ENCODE results near the gene IGSF5.
"Not testable (repeated sequence)": the region's sequence is repeated elsewhere in the genome, so short reads cannot be mapped to it uniquely, and the experiment has no call there.

Gene IGSF5

DNA sequence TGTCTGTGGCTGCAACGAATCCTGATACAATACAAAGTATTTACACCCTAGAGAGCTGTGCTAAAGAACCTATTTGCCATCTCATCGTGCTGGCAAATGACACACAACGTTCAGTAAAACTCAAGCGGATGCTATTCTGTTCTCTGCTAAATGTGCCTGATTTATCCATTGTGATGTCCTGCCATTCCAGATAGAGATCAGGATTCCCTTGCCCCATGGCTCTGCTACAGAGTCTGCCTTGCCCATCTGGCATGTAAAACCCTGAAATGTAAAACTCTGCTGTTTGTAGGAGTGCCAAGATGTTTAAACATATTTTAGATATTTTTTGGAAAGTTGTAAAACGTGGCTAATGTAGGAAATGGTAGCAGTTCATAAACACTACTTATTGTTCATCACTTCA, 20.0 kb upstream of the IGSF5 start:
- H3K9me3 ChIP-seq (ENCODE audit: control insufficient read depth, insufficient read depth, low read length): no peaks in the 10 kb centered on the region
- H3K9ac ChIP-seq (ENCODE audit: low read depth, low read length): no peak overlapping the region
- no peaks in the 10 kb centered on the region for H3K36me3 ChIP-seq (ENCODE audit: insufficient read depth, low read length)
- no peaks in the 10 kb centered on the region for H3K4me1 ChIP-seq (ENCODE audit: insufficient read depth, low read length)

DNA sequence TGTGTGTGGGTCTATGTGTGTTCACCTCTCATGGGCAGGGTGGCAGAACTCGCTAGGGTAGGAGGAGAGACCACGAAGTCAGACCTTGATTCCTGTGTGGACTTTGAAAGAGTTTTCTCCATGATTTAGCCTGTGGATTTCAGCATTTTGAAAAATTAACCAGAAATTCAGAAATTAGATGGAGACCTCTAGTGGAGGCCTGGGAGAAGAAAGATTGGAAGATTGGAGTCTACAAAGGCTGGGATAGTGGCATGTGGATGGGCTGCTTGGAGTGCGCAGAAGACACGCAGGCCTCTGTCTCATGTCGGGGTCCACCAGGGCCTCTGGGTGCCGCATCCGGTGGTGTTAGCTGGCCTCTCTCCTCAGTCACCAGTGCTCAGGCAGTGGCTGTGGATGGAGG, 18.9 kb upstream of the IGSF5 start:
- Histone ChIP-seq H3K9me3 (ENCODE audit: control insufficient read depth, insufficient read depth, low read length) (no peaks in the 10 kb centered on the region), H3K4me1 (ENCODE audit: insufficient read depth, low read length) (no peaks in the 10 kb centered on the region), H3K36me3 (ENCODE audit: insufficient read depth, low read length) (no peaks in the 10 kb centered on the region), H3K9ac (ENCODE audit: low read depth, low read length) (no peak overlapping the region)

DNA sequence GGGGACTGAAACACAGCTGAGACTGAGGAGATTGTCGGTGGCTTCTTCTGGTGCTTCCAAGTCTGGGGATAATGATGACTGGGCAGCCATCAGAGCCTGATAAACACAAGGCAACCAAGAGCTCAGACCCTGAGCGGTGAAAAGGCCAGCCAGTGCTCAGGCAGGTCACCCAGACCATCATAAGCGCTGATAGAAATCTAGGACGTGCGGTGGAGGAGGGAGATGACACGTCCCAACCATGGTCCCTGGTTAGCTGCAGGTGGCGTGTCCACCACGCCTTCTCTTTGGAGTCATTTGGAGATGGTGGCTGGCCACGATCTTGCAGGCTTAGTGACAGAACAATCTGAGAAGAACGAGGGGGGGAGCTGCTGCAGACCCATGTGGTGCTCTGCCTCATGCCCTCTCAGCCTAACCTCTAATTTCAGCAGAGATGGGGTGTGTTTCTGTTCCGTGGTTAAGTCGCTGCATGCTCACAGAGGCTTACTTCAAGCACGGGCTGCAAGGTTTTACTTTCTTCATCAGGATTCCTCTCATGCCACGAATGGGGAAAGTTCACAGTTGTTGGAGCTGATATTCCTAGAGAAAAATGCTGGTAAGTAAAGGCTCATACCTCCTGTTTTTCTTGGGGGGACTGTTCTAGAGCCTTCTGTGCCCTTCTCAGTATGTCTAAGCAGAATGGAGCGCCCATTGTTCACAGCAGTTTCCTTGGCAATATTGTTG, 17.4 kb upstream of the IGSF5 start:
- H3K9ac ChIP-seq (ENCODE audit: low read depth, low read length): no peak overlapping the region
- no peaks in the 10 kb centered on the region for H3K36me3 ChIP-seq (ENCODE audit: insufficient read depth, low read length)
- H3K4me1 ChIP-seq (ENCODE audit: insufficient read depth, low read length): no peaks in the 10 kb centered on the region
- no peaks in the 10 kb centered on the region for H3K9me3 ChIP-seq (ENCODE audit: control insufficient read depth, insufficient read depth, low read length)

DNA sequence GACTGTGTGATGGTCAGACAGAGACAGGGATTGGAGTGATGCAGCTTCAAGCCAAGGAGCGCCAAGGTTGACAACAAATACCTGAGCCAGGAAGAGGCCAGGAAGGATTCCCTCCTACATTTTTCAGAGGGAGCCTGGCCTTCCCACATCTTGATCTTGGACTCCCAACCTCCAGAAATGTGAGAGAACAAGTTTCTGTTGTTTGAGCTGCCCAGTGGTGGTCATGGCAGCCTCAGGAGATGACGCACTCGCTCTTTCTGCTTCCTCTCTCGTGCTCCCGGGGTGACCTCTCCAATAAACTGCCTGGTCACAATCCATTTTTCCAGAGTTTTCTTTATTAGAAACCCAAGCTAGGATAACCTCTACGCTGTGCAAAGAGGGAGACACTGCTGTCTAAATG, 16.6 kb upstream of the IGSF5 start:
- no peaks in the 10 kb centered on the region for H3K9me3 ChIP-seq (ENCODE audit: control insufficient read depth, insufficient read depth, low read length)
- H3K9ac ChIP-seq (ENCODE audit: low read depth, low read length): no peak overlapping the region
- no peaks in the 10 kb centered on the region for H3K36me3 ChIP-seq (ENCODE audit: insufficient read depth, low read length)
- H3K4me1 ChIP-seq (ENCODE audit: insufficient read depth, low read length): no peaks in the 10 kb centered on the region

DNA sequence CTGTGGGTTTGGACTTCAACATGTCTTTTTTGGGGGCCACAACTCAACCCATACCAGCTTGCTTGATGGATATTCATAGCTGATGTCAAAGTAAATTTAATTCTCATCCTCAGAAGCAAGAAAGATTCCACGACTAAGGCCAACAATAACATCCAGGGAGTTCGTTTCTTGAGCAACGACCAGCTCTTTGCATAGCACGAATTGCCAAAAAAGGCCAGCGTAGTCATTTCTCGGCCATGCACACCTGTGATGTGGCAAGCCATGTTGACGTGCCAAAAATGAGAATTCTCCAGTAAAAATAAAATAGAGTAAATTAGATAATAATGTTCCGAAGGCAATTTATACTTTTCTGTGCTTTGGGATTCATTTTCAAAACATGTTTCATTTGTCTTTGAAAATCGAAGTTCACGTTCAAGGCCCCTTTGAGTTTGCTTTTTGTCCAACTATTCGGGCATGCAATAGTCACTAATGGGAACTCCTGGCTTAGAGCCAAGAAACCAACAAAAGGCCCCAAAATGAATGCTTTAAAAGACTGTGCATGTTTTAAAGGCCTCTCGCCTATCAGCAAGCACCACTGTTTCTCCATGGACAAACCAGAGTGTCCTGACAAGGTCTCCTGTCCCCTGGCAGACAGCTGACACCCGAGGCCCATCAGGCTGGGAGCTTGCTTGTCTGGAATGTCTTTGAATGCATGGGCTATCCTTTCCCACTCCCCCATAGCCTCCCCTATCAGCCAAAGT, 14.4 kb upstream of the IGSF5 start:
- Histone ChIP-seq H3K9ac (ENCODE audit: low read depth, low read length) (no peak overlapping the region), H3K9me3 (ENCODE audit: control insufficient read depth, insufficient read depth, low read length) (no peaks in the 10 kb centered on the region), H3K4me1 (ENCODE audit: insufficient read depth, low read length) (no peaks in the 10 kb centered on the region), H3K36me3 (ENCODE audit: insufficient read depth, low read length) (no peaks in the 10 kb centered on the region)

DNA sequence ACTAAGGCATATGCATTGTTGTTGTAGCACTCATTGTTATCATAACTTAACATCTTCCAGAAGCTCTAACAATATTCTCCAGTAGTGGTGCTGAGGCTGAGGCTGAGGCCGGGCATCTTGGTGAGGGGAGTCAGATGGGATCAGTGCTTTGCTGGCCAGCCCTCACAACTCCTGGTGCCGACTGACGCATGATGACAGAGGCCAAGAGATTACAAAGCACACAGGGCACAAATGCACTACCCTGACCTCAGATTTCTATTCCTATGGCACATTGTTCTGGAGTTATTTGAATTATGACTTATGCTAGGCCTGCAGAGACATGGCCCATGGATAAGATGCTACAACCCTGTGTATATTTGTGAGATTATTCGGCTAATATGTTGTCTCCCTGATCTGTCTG, 8.3 kb upstream of the IGSF5 start:
- Histone ChIP-seq H3K4me1 (ENCODE audit: insufficient read depth, low read length) (no peaks in the 10 kb centered on the region), H3K36me3 (ENCODE audit: insufficient read depth, low read length) (no peaks in the 10 kb centered on the region), H3K9me3 (ENCODE audit: control insufficient read depth, insufficient read depth, low read length) (no peaks in the 10 kb centered on the region), H3K9ac (ENCODE audit: low read depth, low read length) (no peak overlapping the region)

DNA sequence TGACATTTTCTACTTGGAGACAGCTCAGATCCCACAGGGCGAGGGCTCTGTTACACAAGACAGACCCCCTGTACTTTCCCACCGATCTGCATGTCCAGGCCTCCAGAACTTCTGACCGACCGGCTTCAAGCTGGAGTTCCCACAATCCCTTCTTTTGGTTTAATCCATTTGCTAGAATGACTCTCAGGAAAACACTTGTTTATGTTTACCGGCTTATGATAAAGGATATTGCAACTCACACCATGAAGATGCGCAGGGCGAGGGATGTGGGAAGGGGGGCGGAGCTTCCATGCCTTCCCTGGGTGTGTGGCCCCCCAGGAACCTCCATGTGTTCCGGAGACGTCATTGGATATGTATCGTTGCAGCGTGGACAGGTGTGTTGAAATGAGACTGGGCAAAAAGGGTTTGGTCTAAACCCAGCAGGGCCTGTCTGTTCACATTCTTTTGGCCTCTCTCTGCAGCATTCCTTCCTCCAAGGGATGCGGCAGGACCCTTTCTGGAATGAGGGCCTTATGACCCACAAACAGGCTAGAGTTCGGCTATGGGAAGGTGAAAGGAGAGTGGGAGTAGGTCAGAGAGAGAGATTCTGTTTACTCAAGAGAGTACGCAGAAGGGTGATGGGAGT, 7.5 kb upstream of the IGSF5 start:
- no peaks in the 10 kb centered on the region for H3K4me1 ChIP-seq (ENCODE audit: insufficient read depth, low read length)
- H3K9me3 ChIP-seq (ENCODE audit: control insufficient read depth, insufficient read depth, low read length): no peaks in the 10 kb centered on the region
- H3K36me3 ChIP-seq (ENCODE audit: insufficient read depth, low read length): no peaks in the 10 kb centered on the region
- H3K9ac ChIP-seq (ENCODE audit: low read depth, low read length): no peak overlapping the region; the same call in 1 of the 2 replicates

DNA sequence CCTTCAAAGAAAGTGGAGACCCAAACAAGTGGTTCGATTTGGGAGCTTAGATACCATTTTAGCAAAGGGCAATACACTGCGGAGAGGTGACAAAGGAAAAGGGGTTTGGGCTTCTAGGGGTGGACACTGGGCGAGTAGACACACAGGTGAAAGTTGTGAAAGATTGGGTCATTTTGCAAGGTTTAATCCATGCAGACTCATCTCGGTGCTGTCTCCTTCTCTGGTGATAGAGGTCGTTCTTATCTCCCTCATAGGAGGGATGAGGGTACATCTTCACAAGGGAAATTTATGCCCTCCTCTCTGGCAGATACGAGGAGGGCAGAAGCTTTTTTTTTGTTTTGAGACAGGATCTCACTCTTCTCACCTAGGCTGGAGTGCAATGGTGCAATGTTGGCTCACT, 6.4 kb upstream of the IGSF5 start:
- Histone ChIP-seq H3K36me3 (ENCODE audit: insufficient read depth, low read length) (no peaks in the 10 kb centered on the region), H3K4me1 (ENCODE audit: insufficient read depth, low read length) (no peaks in the 10 kb centered on the region), H3K9ac (ENCODE audit: low read depth, low read length) (no peak overlapping the region), H3K9me3 (ENCODE audit: control insufficient read depth, insufficient read depth, low read length) (no peaks in the 10 kb centered on the region)

DNA sequence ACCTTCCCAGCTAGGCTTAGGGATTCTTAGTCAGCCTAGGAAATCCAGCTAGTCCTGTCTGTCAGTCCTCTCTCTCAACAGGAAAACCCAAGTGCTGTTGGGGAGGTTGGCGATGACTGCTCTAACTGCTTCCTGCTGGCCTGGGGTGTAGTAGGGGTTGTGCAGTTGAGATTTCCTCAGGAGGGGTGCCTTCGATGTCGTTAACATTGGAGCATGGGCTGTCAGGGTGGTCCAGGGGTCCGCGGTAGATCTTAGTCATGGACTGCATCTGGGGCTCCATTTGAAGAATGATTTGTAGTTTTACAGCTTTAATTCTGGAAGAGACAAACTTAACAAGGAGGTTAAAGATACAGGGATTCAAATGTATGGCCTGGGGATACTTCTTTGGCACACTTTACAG, 5.5 kb upstream of the IGSF5 start:
- not testable (repeated sequence) for H3K36me3 ChIP-seq (ENCODE audit: insufficient read depth, low read length); H3K4me1 ChIP-seq (ENCODE audit: insufficient read depth, low read length); H3K9me3 ChIP-seq (ENCODE audit: control insufficient read depth, insufficient read depth, low read length); H3K9ac ChIP-seq (ENCODE audit: low read depth, low read length)

DNA sequence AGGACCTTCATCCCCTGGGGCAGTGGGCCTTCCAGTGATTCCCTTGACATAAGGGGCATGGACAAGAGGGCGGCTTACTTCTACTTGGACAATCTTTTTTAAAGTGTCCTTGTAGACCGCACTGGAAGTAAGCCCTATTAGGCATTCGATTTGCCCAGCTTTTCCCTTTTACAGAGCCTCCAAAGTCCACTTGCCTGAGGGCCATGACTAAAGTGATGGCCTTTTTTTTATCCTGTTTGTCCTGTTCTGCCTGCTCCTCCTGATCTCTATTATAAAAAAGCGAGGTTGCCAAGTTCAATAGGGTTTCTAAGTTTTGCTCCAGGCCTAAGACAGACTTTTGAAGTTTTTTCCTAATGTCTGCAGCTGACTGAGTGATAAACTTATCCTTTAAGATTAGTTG, 2.4 kb upstream of the IGSF5 start:
- not testable (repeated sequence) for H3K36me3 ChIP-seq (ENCODE audit: insufficient read depth, low read length); H3K9ac ChIP-seq (ENCODE audit: low read depth, low read length); H3K4me1 ChIP-seq (ENCODE audit: insufficient read depth, low read length); H3K9me3 ChIP-seq (ENCODE audit: control insufficient read depth, insufficient read depth, low read length)

DNA sequence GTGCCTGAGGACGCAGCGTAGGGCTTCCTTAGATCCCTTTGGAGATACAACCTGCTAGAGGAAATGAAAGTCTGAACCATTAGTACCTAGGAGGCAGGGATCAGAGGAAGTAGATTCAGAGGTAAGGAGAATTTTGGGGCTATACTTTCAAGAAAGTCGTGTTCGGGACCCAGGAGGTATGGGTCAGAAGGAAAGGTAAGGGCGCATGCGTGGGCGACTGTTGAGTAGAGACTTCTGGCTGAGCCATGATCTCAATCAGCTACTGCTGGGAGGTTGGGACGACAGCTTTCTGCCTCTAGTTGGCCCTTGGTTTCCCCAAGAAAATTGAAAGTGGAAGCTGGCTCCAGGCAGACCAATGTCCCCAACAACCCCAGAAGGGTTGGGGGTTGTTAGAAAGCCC, 349 bp downstream of the IGSF5 start:
- not testable (repeated sequence) for H3K4me1 ChIP-seq (ENCODE audit: insufficient read depth, low read length); H3K36me3 ChIP-seq (ENCODE audit: insufficient read depth, low read length)

DNA sequence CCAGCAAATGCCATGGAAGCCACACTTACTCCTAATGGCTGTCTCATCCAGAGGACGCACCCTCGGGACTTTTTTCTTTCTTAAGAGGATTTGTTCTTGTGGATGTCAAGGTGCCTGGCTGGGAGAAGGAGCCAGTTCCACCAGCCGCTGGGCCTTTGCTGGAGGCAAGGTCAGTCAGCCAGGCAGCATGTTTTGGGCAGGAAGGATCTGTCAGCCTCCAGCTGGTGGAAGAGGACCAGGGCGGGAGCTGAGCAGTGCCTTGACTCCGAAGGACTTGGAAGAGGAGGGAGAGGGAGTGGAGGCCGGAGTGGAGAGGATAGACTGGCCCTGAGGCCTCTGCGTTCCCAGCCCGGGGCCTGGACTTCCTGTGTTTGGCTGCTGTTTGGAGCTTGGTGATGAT, 5.7 kb downstream of the IGSF5 start:
- H3K4me1 ChIP-seq (ENCODE audit: insufficient read depth, low read length): no peaks in the 10 kb centered on the region
- H3K9me3 ChIP-seq (ENCODE audit: control insufficient read depth, insufficient read depth, low read length): no peaks in the 10 kb centered on the region
- no peak overlapping the region for H3K9ac ChIP-seq (ENCODE audit: low read depth, low read length)
- no peaks in the 10 kb centered on the region for H3K36me3 ChIP-seq (ENCODE audit: insufficient read depth, low read length)

More for the DNA sequence above, 349 bp downstream of the IGSF5 start:
- not testable (repeated sequence) for H3K9ac ChIP-seq (ENCODE audit: low read depth, low read length); H3K9me3 ChIP-seq (ENCODE audit: control insufficient read depth, insufficient read depth, low read length)

DNA sequence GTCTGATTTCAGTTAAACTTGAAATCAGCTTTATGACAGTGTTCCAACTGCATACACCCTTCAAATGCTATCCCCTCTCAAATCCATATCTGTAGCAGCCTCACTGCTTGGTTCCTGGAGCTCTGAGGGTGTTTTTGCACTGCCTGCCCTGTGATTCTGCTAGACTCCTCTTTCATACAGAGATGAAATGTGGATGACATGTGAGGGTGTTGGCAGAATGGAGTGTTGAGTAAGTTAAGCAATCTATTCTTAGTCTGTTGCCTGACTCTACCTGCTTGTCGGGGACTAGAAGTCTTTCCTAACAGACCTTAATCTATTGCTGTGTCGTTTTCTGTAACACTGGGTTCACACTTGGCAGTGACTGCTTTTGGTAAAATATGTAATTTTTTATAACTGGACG, 9.8 kb downstream of the IGSF5 start:
- H3K9me3 ChIP-seq (ENCODE audit: control insufficient read depth, insufficient read depth, low read length): no peaks in the 10 kb centered on the region
- H3K36me3 ChIP-seq (ENCODE audit: insufficient read depth, low read length): no peaks in the 10 kb centered on the region
- no peaks in the 10 kb centered on the region for H3K4me1 ChIP-seq (ENCODE audit: insufficient read depth, low read length)
- H3K9ac ChIP-seq (ENCODE audit: low read depth, low read length): no peak overlapping the region

DNA sequence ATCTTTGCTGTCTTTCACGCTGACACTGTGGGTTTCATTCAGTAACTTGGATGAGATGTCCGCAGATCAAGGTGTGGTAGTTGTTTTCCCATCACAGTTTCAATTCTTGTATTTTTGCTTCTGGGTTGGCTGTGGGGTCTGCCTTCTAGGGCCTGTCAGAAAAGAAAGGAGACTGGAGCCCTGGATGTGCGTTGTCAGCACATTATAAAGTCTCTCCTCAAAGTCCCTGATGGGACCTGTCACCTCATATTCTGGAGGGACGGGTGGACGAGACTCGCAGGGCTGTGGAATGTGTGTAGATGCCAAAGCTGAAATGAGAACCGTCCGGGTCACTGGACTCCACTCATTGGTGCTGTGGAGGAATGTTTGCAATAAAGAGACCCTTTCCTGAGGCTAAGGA, 11.3 kb downstream of the IGSF5 start:
- Histone ChIP-seq H3K36me3 (ENCODE audit: insufficient read depth, low read length) (no peaks in the 10 kb centered on the region), H3K9me3 (ENCODE audit: control insufficient read depth, insufficient read depth, low read length) (no peaks in the 10 kb centered on the region), H3K9ac (ENCODE audit: low read depth, low read length) (no peak overlapping the region), H3K4me1 (ENCODE audit: insufficient read depth, low read length) (no peaks in the 10 kb centered on the region)

Data from ES-I3 (cell line).